ENCODE measurements around the gene LRMDA.
"Not testable (repeated sequence)": the region's sequence is repeated elsewhere in the genome, so short reads cannot be mapped to it uniquely, and the experiment has no call there.

LRMDA gene

GRCh38 chr10:76492678-76493472 lies 1061.5 kb downstream of the LRMDA start:
- H3K27ac ChIP-seq (ENCODE audit: low read length), result no peak overlapping the region

GRCh38 chr10:76497666-76498065 lies 1066.2 kb downstream of the LRMDA start:
- Histone ChIP-seq H3K9ac (ENCODE audit: low read length) (no peak overlapping the region), H3K9me3 (ENCODE audit: control insufficient read depth, low read depth, low read length) (peaks cover 4% of the 10 kb centered on the region), H3K27ac (ENCODE audit: low read length) (no peak overlapping the region), H3K4me3 (ENCODE audit: low read length) (no peak overlapping the region), H3K36me3 (ENCODE audit: control insufficient read depth, low read depth, low read length) (no peaks in the 10 kb centered on the region), H3K27me3 (ENCODE audit: control insufficient read depth, insufficient read depth, low read length) (no peaks in the 10 kb centered on the region), H3K4me1 (ENCODE audit: control insufficient read depth, low read depth, low read length) (no peaks in the 10 kb centered on the region)

More at GRCh38 chr10:76492678-76493472, 1061.5 kb downstream of the LRMDA start:
- no peaks in the 10 kb centered on the region for H3K36me3 ChIP-seq (ENCODE audit: control insufficient read depth, low read depth, low read length)
- H3K9me3 ChIP-seq (ENCODE audit: control insufficient read depth, low read depth, low read length), result peaks cover 4% of the 10 kb centered on the region
- no peaks in the 10 kb centered on the region for H3K27me3 ChIP-seq (ENCODE audit: control insufficient read depth, insufficient read depth, low read length)
- no peak overlapping the region for H3K9ac ChIP-seq (ENCODE audit: low read length)
- no peaks in the 10 kb centered on the region for H3K4me1 ChIP-seq (ENCODE audit: control insufficient read depth, low read depth, low read length)
- no peak overlapping the region for H3K4me3 ChIP-seq (ENCODE audit: low read length)

GRCh38 chr10:76504823-76505222 lies 1073.4 kb downstream of the LRMDA start:
- Histone ChIP-seq H3K4me1 (ENCODE audit: control insufficient read depth, low read depth, low read length) (no peaks in the 10 kb centered on the region), H3K9ac (ENCODE audit: low read length) (no peak overlapping the region), H3K27ac (ENCODE audit: low read length) (no peak overlapping the region), H3K27me3 (ENCODE audit: control insufficient read depth, insufficient read depth, low read length) (no peaks in the 10 kb centered on the region), H3K36me3 (ENCODE audit: control insufficient read depth, low read depth, low read length) (no peaks in the 10 kb centered on the region), H3K9me3 (ENCODE audit: control insufficient read depth, low read depth, low read length) (no peaks in the 10 kb centered on the region), H3K4me3 (ENCODE audit: low read length) (no peak overlapping the region)

GRCh38 chr10:76509446-76509845 lies 1078.0 kb downstream of the LRMDA start:
- Histone ChIP-seq H3K9ac (ENCODE audit: low read length) (no peak overlapping the region), H3K4me1 (ENCODE audit: control insufficient read depth, low read depth, low read length) (no peaks in the 10 kb centered on the region), H3K4me3 (ENCODE audit: low read length) (no peak overlapping the region), H3K27ac (ENCODE audit: low read length) (no peak overlapping the region), H3K36me3 (ENCODE audit: control insufficient read depth, low read depth, low read length) (no peaks in the 10 kb centered on the region), H3K27me3 (ENCODE audit: control insufficient read depth, insufficient read depth, low read length) (no peaks in the 10 kb centered on the region), H3K9me3 (ENCODE audit: control insufficient read depth, low read depth, low read length) (no peaks in the 10 kb centered on the region)

GRCh38 chr10:76514321-76514720 lies 1082.9 kb downstream of the LRMDA start:
- Histone ChIP-seq H3K27me3 (ENCODE audit: control insufficient read depth, insufficient read depth, low read length) (no peaks in the 10 kb centered on the region), H3K9ac (ENCODE audit: low read length) (no peak overlapping the region), H3K36me3 (ENCODE audit: control insufficient read depth, low read depth, low read length) (no peaks in the 10 kb centered on the region)

GRCh38 chr10:76514869-76515268 lies 1083.4 kb downstream of the LRMDA start:
- H3K4me1 ChIP-seq (ENCODE audit: control insufficient read depth, low read depth, low read length), result no peaks in the 10 kb centered on the region
- H3K27ac ChIP-seq (ENCODE audit: low read length), result no peak overlapping the region
- no peak overlapping the region for H3K4me3 ChIP-seq (ENCODE audit: low read length)
- H3K9ac ChIP-seq (ENCODE audit: low read length), result no peak overlapping the region
- H3K27me3 ChIP-seq (ENCODE audit: control insufficient read depth, insufficient read depth, low read length), result no peaks in the 10 kb centered on the region
- H3K36me3 ChIP-seq (ENCODE audit: control insufficient read depth, low read depth, low read length), result no peaks in the 10 kb centered on the region
- H3K9me3 ChIP-seq (ENCODE audit: control insufficient read depth, low read depth, low read length), result no peaks in the 10 kb centered on the region

More at GRCh38 chr10:76514321-76514720, 1082.9 kb downstream of the LRMDA start:
- no peak overlapping the region for H3K4me3 ChIP-seq (ENCODE audit: low read length)
- H3K27ac ChIP-seq (ENCODE audit: low read length), result no peak overlapping the region
- no peaks in the 10 kb centered on the region for H3K9me3 ChIP-seq (ENCODE audit: control insufficient read depth, low read depth, low read length)
- no peaks in the 10 kb centered on the region for H3K4me1 ChIP-seq (ENCODE audit: control insufficient read depth, low read depth, low read length)

- Histone ChIP-seq H3K9me3 (ENCODE audit: control insufficient read depth, low read depth, low read length) (no peaks in the 10 kb centered on the region), H3K27ac (ENCODE audit: low read length) (no peak overlapping the region), H3K36me3 (ENCODE audit: control insufficient read depth, low read depth, low read length) (no peaks in the 10 kb centered on the region), H3K9ac (ENCODE audit: low read length) (no peak overlapping the region), H3K4me3 (ENCODE audit: low read length) (no peak overlapping the region), H3K4me1 (ENCODE audit: control insufficient read depth, low read depth, low read length) (no peaks in the 10 kb centered on the region), H3K27me3 (ENCODE audit: control insufficient read depth, insufficient read depth, low read length) (no peaks in the 10 kb centered on the region)
Measured at GRCh38 chr10:76522547-76522946, 1091.1 kb downstream of the LRMDA start.

GRCh38 chr10:76523246-76523645 lies 1091.8 kb downstream of the LRMDA start:
- H3K36me3 ChIP-seq (ENCODE audit: control insufficient read depth, low read depth, low read length), result no peaks in the 10 kb centered on the region
- no peaks in the 10 kb centered on the region for H3K9me3 ChIP-seq (ENCODE audit: control insufficient read depth, low read depth, low read length)
- no peak overlapping the region for H3K9ac ChIP-seq (ENCODE audit: low read length)
- H3K27ac ChIP-seq (ENCODE audit: low read length), result no peak overlapping the region
- no peak overlapping the region for H3K4me3 ChIP-seq (ENCODE audit: low read length)
- no peaks in the 10 kb centered on the region for H3K27me3 ChIP-seq (ENCODE audit: control insufficient read depth, insufficient read depth, low read length)
- H3K4me1 ChIP-seq (ENCODE audit: control insufficient read depth, low read depth, low read length), result no peaks in the 10 kb centered on the region

- H3K36me3 ChIP-seq (ENCODE audit: control insufficient read depth, low read depth, low read length), result no peaks in the 10 kb centered on the region
- H3K9ac ChIP-seq (ENCODE audit: low read length), result no peak overlapping the region
- no peaks in the 10 kb centered on the region for H3K27me3 ChIP-seq (ENCODE audit: control insufficient read depth, insufficient read depth, low read length)
- no peaks in the 10 kb centered on the region for H3K4me1 ChIP-seq (ENCODE audit: control insufficient read depth, low read depth, low read length)
- H3K27ac ChIP-seq (ENCODE audit: low read length), result no peak overlapping the region
- H3K9me3 ChIP-seq (ENCODE audit: control insufficient read depth, low read depth, low read length), result no peaks in the 10 kb centered on the region
- no peak overlapping the region for H3K4me3 ChIP-seq (ENCODE audit: low read length)
Measured at GRCh38 chr10:76523791-76524351, 1092.4 kb downstream of the LRMDA start.

GRCh38 chr10:76526833-76527232 lies 1095.4 kb downstream of the LRMDA start:
- H3K36me3 ChIP-seq (ENCODE audit: control insufficient read depth, low read depth, low read length); H3K27ac ChIP-seq (ENCODE audit: low read length); H3K27me3 ChIP-seq (ENCODE audit: control insufficient read depth, insufficient read depth, low read length): not testable (repeated sequence)

GRCh38 chr10:76540331-76540730 lies 1108.9 kb downstream of the LRMDA start:
- no peaks in the 10 kb centered on the region for H3K27me3 ChIP-seq (ENCODE audit: control insufficient read depth, insufficient read depth, low read length)
- H3K36me3 ChIP-seq (ENCODE audit: control insufficient read depth, low read depth, low read length), result no peaks in the 10 kb centered on the region
- H3K9ac ChIP-seq (ENCODE audit: low read length), result no peak overlapping the region
- no peaks in the 10 kb centered on the region for H3K9me3 ChIP-seq (ENCODE audit: control insufficient read depth, low read depth, low read length)
- H3K4me1 ChIP-seq (ENCODE audit: control insufficient read depth, low read depth, low read length), result no peaks in the 10 kb centered on the region
- no peak overlapping the region for H3K27ac ChIP-seq (ENCODE audit: low read length)
- no peak overlapping the region for H3K4me3 ChIP-seq (ENCODE audit: low read length)

More at GRCh38 chr10:76526833-76527232, 1095.4 kb downstream of the LRMDA start:
- not testable (repeated sequence) for H3K9me3 ChIP-seq (ENCODE audit: control insufficient read depth, low read depth, low read length); H3K9ac ChIP-seq (ENCODE audit: low read length); H3K4me3 ChIP-seq (ENCODE audit: low read length); H3K4me1 ChIP-seq (ENCODE audit: control insufficient read depth, low read depth, low read length)

- H3K4me1 ChIP-seq (ENCODE audit: control insufficient read depth, low read depth, low read length), result no peaks in the 10 kb centered on the region
- no peaks in the 10 kb centered on the region for H3K36me3 ChIP-seq (ENCODE audit: control insufficient read depth, low read depth, low read length)
- no peak overlapping the region for H3K4me3 ChIP-seq (ENCODE audit: low read length)
- H3K9ac ChIP-seq (ENCODE audit: low read length), result no peak overlapping the region
- no peak overlapping the region for H3K27ac ChIP-seq (ENCODE audit: low read length)
- no peaks in the 10 kb centered on the region for H3K9me3 ChIP-seq (ENCODE audit: control insufficient read depth, low read depth, low read length)
- H3K27me3 ChIP-seq (ENCODE audit: control insufficient read depth, insufficient read depth, low read length), result no peaks in the 10 kb centered on the region
Measured at GRCh38 chr10:76540786-76541185, 1109.4 kb downstream of the LRMDA start.
